Neural progenitor cell (in vitro differentiated cells): ENCODE data around the gene TAAR1. TPM values are rescaled to one million over a fixed set of nuclear protein-coding genes. Genes with fewer than 3 reads are reported as not detected.
"Not testable (repeated sequence)": the region's sequence is repeated elsewhere in the genome, so short reads cannot be mapped to it uniquely, and the experiment has no call there.

Experiments used
- DNase-seq: peaks from one replicate; pipeline ENCODE4 v3.0.0-alpha.2; 2016; ENCODE audit warnings: low spot score
- H2AFZ ChIP-seq: fragments of 200-600 bp; sonication (generic); replicated peaks from 2 replicates; pipeline ENCODE4 v1.6.1; 2016; ENCODE audit warnings: antibody characterized with exemption
- H3F3A ChIP-seq: fragments of 200-600 bp; sonication (generic); 2 replicates; pipeline ENCODE4 v1.6.1; 2016; ENCODE audit warnings: antibody characterized with exemption, low read depth
- H3K27ac ChIP-seq: fragments of 200-600 bp; sonication (generic); 2 replicates; pipeline ENCODE4 v1.5.1; 2016; ENCODE audit warnings: mild to moderate bottlenecking
- H3K27me3 ChIP-seq: fragments of 200-600 bp; sonication (generic); 2 replicates; pipeline ENCODE4 v1.6.1; 2016; ENCODE audit warnings: mild to moderate bottlenecking, moderate library complexity
- H3K36me3 ChIP-seq: fragments of 200-600 bp; sonication (generic); 2 replicates; pipeline ENCODE4 v1.5.1; 2016
- H3K4me1 ChIP-seq: fragments of 200-600 bp; sonication (generic); 2 replicates; pipeline ENCODE4 v1.6.1; 2016; ENCODE audit warnings: mixed run types
- H3K4me2 ChIP-seq: fragments of 200-600 bp; sonication (generic); 2 replicates; pipeline ENCODE4 v1.6.1; 2016
- H3K4me3 ChIP-seq: fragments of 200-600 bp; sonication (generic); 2 replicates; pipeline ENCODE4 v1.5.1; 2016
- H3K79me2 ChIP-seq: fragments of 200-600 bp; sonication (generic); 2 replicates; pipeline ENCODE4 v1.6.1; 2016; ENCODE audit warnings: low read depth
- H3K9ac ChIP-seq: fragments of 200-600 bp; sonication (generic); 2 replicates; pipeline ENCODE4 v1.6.1; 2016
- H3K9me3 ChIP-seq: fragments of 200-600 bp; sonication (generic); 2 replicates; pipeline ENCODE4 v1.5.1; 2016; ENCODE audit warnings: low read depth
- H4K20me1 ChIP-seq: fragments of 200-600 bp; sonication (generic); 2 replicates; pipeline ENCODE4 v1.6.1; 2016; ENCODE audit warnings: low read depth
- H3K27ac Mint-ChIP-seq: 3 replicates; pipeline ENCODE4 v1.8.0; 2021; ENCODE audit warnings: mixed read lengths
- H3K27me3 Mint-ChIP-seq: 2 replicates; pipeline ENCODE4 v1.8.0; 2022; ENCODE audit warnings: low read depth, mild to moderate bottlenecking, inconsistent platforms, moderate library complexity, mixed read lengths; ENCODE audit not compliant: insufficient read depth
- H3K36me3 Mint-ChIP-seq: 3 replicates; pipeline ENCODE4 v1.8.0; 2021; ENCODE audit warnings: mixed read lengths
- H3K4me1 Mint-ChIP-seq: 3 replicates; pipeline ENCODE4 v1.8.0; 2021; ENCODE audit warnings: mixed read lengths
- H3K4me3 Mint-ChIP-seq: 3 replicates; pipeline ENCODE4 v1.8.0; 2021; ENCODE audit warnings: mild to moderate bottlenecking, moderate library complexity, mixed read lengths
- H3K9me3 Mint-ChIP-seq: 3 replicates; pipeline ENCODE4 v1.8.0; 2020; ENCODE audit warnings: mixed read lengths
- CTCF ChIP-seq: fragments of 200-600 bp; sonication (generic); IDR thresholded peaks from 2 replicates; pipeline ENCODE4 v1.5.1; 2017; ENCODE audit warnings: antibody characterized with exemption, mild to moderate bottlenecking
- EZH2 ChIP-seq: fragments of 200-600 bp; sonication (generic); IDR thresholded peaks from 2 replicates; pipeline ENCODE4 v1.6.1; 2017; ENCODE audit warnings: antibody characterized with exemption, mild to moderate bottlenecking, moderate library complexity
- EZH2phosphoT487 ChIP-seq: fragments of 200-600 bp; sonication (generic); IDR thresholded peaks from 2 replicates; pipeline ENCODE4 v1.6.1; 2017; ENCODE audit warnings: antibody characterized with exemption
- total RNA-seq: library from RNA; depleted of rRNA; stranded (reverse); fragments of >200 nt; gene quantifications from 2 replicates; pipeline ENCODE4 v1.2.3, GENCODE V29; 2015; ENCODE audit warnings: low replicate concordance

The TAAR1 gene
- total RNA-seq, result not detected in 2 replicates

DNA sequence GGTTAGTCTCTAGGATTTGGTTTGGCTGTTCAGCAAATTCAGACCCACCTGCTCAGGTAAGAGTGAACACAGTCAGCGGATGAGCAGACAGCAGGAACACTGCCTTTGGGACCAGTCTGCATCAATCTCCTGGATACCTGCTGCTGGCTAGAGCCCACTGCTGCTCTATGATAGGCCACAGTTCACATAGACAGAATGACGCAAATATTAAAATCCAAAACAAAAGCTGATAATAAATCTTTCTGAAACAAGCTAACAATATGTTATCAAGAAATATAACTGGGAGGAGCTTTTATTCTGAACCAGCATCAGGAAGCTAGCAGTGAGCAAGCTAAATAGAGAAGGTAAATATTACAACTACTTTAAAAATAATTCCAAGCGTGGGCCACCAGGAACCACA is at the start of gene TAAR1:
TAAR1 (minus strand) TSS at position 101 of the 400 bp plus-strand sequence. CDS start 13,179 bp downstream, outside the sequence.
- TF ChIP-seq EZH2 (no peak), EZH2phosphoT487 (no peak), CTCF (no peak)
- Histone ChIP-seq H4K20me1 (no peaks in the 10 kb centered on the region), H3K9me3 (no peaks in the 10 kb centered on the region), H3K4me3 (no peak within 1 kb of the TSS), H3F3A (no peaks in the 10 kb centered on the region), H3K4me1 (no peaks in the 10 kb centered on the region), H3K9ac (no peak within 1 kb of the TSS), H3K27me3 (no peaks in the 10 kb centered on the region), H3K36me3 (no peaks in the 10 kb centered on the region), H3K27ac (no peak within 1 kb of the TSS), H3K4me2 (no peak within 1 kb of the TSS), H2AFZ (no peak within 1 kb of the TSS), H3K79me2 (no peaks in the 10 kb centered on the region)
- Mint-ChIP-seq H3K27ac (no peak within 1 kb of the TSS), H3K36me3 (no peaks in the 10 kb centered on the region), H3K4me3 (no peak within 1 kb of the TSS), H3K4me1 (no peaks in the 10 kb centered on the region), H3K27me3 (no peaks in the 10 kb centered on the region), H3K9me3 (no peaks in the 10 kb centered on the region)
- no peak for DNase-seq

DNA sequence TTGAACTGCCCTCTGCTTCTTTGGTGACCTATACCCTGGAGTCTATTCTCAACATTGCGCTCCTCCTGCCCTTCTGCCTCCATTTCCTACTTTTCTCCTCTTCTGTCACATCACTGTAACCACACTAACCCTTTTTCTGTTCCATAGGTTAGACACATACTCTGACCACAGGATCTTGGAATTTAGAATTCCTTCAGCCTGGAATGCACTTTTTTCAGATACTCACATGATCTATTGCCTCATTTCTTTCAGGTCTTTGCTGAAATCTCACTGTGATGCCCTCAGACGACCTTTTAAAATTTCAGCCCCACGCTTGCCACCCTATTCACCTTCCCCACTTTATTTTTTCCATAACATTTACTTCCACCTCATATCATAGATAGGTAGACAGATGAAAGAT is 49.8 kb upstream of the TAAR1 start:
- Histone ChIP-seq H3K4me3 (no peak overlapping the region), H4K20me1 (no peaks in the 10 kb centered on the region), H3K36me3 (no peaks in the 10 kb centered on the region), H2AFZ (no peak overlapping the region), H3K9me3 (no peaks in the 10 kb centered on the region), H3F3A (no peaks in the 10 kb centered on the region), H3K9ac (no peak overlapping the region), H3K79me2 (no peaks in the 10 kb centered on the region), H3K27me3 (no peaks in the 10 kb centered on the region), H3K4me1 (no peaks in the 10 kb centered on the region), H3K27ac (no peak overlapping the region), H3K4me2 (no peak overlapping the region)
- no peak overlapping the region for H3K27ac Mint-ChIP-seq
- H3K4me3 Mint-ChIP-seq, result no peak overlapping the region
- TF ChIP-seq EZH2 (no peak), CTCF (no peak), EZH2phosphoT487 (no peak)
- H3K36me3 Mint-ChIP-seq, result no peaks in the 10 kb centered on the region
- DNase-seq, result no peak
- H3K9me3 Mint-ChIP-seq, result peaks cover 16% of the 10 kb centered on the region
- H3K4me1 Mint-ChIP-seq, result no peaks in the 10 kb centered on the region
- H3K27me3 Mint-ChIP-seq, result peaks cover 2% of the 10 kb centered on the region

- no peaks in the 10 kb centered on the region for H3K9me3 ChIP-seq
- no peak for DNase-seq
- TF ChIP-seq EZH2, result no peak
- no peak overlapping the region for H2AFZ ChIP-seq
- H3K4me2 ChIP-seq, result no peak overlapping the region
- H3K79me2 ChIP-seq, result no peaks in the 10 kb centered on the region
- no peaks in the 10 kb centered on the region for H3K36me3 ChIP-seq
- no peak overlapping the region for H3K4me3 ChIP-seq
- H3K9ac ChIP-seq, result no peak overlapping the region
- H3K4me1 ChIP-seq, result no peaks in the 10 kb centered on the region
- H3K9me3 Mint-ChIP-seq, result peaks cover 16% of the 10 kb centered on the region
- H3K27me3 Mint-ChIP-seq, result peaks cover 2% of the 10 kb centered on the region
- H3K27ac ChIP-seq, result no peak overlapping the region
- H3K36me3 Mint-ChIP-seq, result no peaks in the 10 kb centered on the region
- no peaks in the 10 kb centered on the region for H3K27me3 ChIP-seq
- no peaks in the 10 kb centered on the region for H4K20me1 ChIP-seq
- H3K27ac Mint-ChIP-seq, result no peak overlapping the region
- no peaks in the 10 kb centered on the region for H3K4me1 Mint-ChIP-seq
- H3F3A ChIP-seq, result no peaks in the 10 kb centered on the region
- no peak overlapping the region for H3K4me3 Mint-ChIP-seq
These were observed 49.0 kb upstream of the TAAR1 start for GRCh38 chr6:132708002-132708401.

GRCh38 chr6:132706756-132707155 is 47.8 kb upstream of the TAAR1 start:
- H3K27ac ChIP-seq, H3K27me3 Mint-ChIP-seq, H3K4me2 ChIP-seq, H3K4me1 Mint-ChIP-seq, H3K36me3 ChIP-seq, H3K79me2 ChIP-seq, H3K36me3 Mint-ChIP-seq, H3K27ac Mint-ChIP-seq, H3K27me3 ChIP-seq, H3K4me3 ChIP-seq, H3K9me3 ChIP-seq, H2AFZ ChIP-seq, H4K20me1 ChIP-seq, H3K9ac ChIP-seq, DNase-seq, H3F3A ChIP-seq, H3K4me1 ChIP-seq, H3K4me3 Mint-ChIP-seq: not testable (repeated sequence)
- H3K9me3 Mint-ChIP-seq, result peaks cover 16% of the 10 kb centered on the region
